Keratinocyte (primary cell): ENCODE results near the gene CDK5RAP3. TPM values are rescaled to one million over a fixed set of nuclear protein-coding genes. Genes with fewer than 3 reads are reported as not detected.
"Not testable (repeated sequence)": the region's sequence is repeated elsewhere in the genome, so short reads cannot be mapped to it uniquely, and the experiment has no call there.

Source experiments
- DNase-seq: peaks from one replicate; pipeline ENCODE4 v3.0.0-alpha.2; 2011; ENCODE audit warnings: low read depth, missing footprints, low spot score
- FAIRE-seq: peaks from 2 replicates; lab custom pipeline; 2011; peaks lifted over from hg19 to GRCh38; lab: Jason Lieb, UNC
- H2AFZ ChIP-seq: 2 replicates; pipeline ENCODE4 v1.6.0; 2012; ENCODE audit warnings: low read length, control low read depth, inconsistent platforms; ENCODE audit not compliant: control insufficient read depth
- H3K27ac ChIP-seq: 2 replicates; pipeline ENCODE4 v1.5.1; 2011; ENCODE audit warnings: low read length; ENCODE audit not compliant: control insufficient read depth, insufficient read depth
- H3K27me3 ChIP-seq: 3 replicates; pipeline ENCODE4 v1.6.0; 2011; ENCODE audit warnings: low read length; ENCODE audit not compliant: control insufficient read depth, insufficient read depth; ENCODE audit errors: extremely low read depth
- H3K36me3 ChIP-seq, 2 experiments: 2 replicates in 1 of 2; 3 replicates in 1 of 2; pipeline ENCODE4 v1.5.1; 2011; ENCODE audit warnings: low read length in 2 of 2, mild to moderate bottlenecking in 1 of 2; ENCODE audit not compliant: control insufficient read depth in 2 of 2, insufficient read depth in 2 of 2; ENCODE audit errors: extremely low read depth in 1 of 2
- H3K4me1 ChIP-seq: 3 replicates; pipeline ENCODE4 v1.5.1; 2011; ENCODE audit warnings: low read length; ENCODE audit not compliant: control insufficient read depth, insufficient read depth; ENCODE audit errors: extremely low read depth
- H3K4me2 ChIP-seq: 3 replicates; pipeline ENCODE4 v1.6.0; 2011; ENCODE audit warnings: low read depth, low read length; ENCODE audit not compliant: control insufficient read depth, insufficient read depth; ENCODE audit errors: extremely low read depth
- H3K4me3 ChIP-seq, 3 experiments: fragments of 200-600 bp in 1 of 3; sonication (generic) in 1 of 3; 2 replicates in 2 of 3; 3 replicates in 1 of 3; pipeline ENCODE4 v1.5.1; 2011 to 2016; ENCODE audit warnings: low read length in 3 of 3, mild to moderate bottlenecking in 3 of 3, control low read depth in 2 of 3, inconsistent platforms in 1 of 3, low read depth in 1 of 3, mixed read lengths in 1 of 3, mixed run types in 1 of 3, moderate library complexity in 1 of 3; ENCODE audit not compliant: control insufficient read depth in 2 of 3, insufficient read depth in 2 of 3; ENCODE audit errors: extremely low read depth in 1 of 3
- H3K79me2 ChIP-seq: 2 replicates; pipeline ENCODE4 v1.6.0; 2012; ENCODE audit warnings: low read length; ENCODE audit not compliant: control insufficient read depth, insufficient read depth
- H3K9ac ChIP-seq: 3 replicates; pipeline ENCODE4 v1.6.0; 2011; ENCODE audit warnings: low read length; ENCODE audit not compliant: control insufficient read depth, insufficient read depth; ENCODE audit errors: extremely low read depth
- H3K9me1 ChIP-seq: 3 replicates; pipeline ENCODE4 v1.6.0; 2011; ENCODE audit warnings: low read length; ENCODE audit not compliant: control insufficient read depth, insufficient read depth; ENCODE audit errors: extremely low read depth
- H3K9me3 ChIP-seq: 2 replicates; pipeline ENCODE4 v1.5.1; 2012; ENCODE audit warnings: low read depth, low read length; ENCODE audit not compliant: control insufficient read depth
- H4K20me1 ChIP-seq: 3 replicates; pipeline ENCODE4 v1.6.0; 2011; ENCODE audit warnings: low read length; ENCODE audit not compliant: control insufficient read depth, insufficient read depth; ENCODE audit errors: extremely low read depth
- EZH2 ChIP-seq: IDR thresholded peaks from one replicate; pipeline ENCODE4 v1.6.1; 2012; ENCODE audit warnings: inconsistent platforms, mild to moderate bottlenecking, low read length, moderate library complexity
- dilution Hi-C: fragments of 300-500 bp; cut with MboI; formaldehyde crosslinking; loops from one replicate; pipeline ENCODE4 v1.7.0; 2020; ENCODE audit warnings: low sequenced_read_pairs; ENCODE audit not compliant: extremely low pct_ligation_motif_present
- polyA plus RNA-seq, 5 experiments: library from polyadenylated mRNA; depleted of rRNA in 3 of 5; stranded (reverse) in 3 of 5; stranded (forward) in 1 of 5; unstranded in 1 of 5; fragments of >200 nt; gene quantifications; 1 replicate in 1 of 5; 2 replicates in 3 of 5; 3 replicates in 1 of 5; pipeline versions ENCODE4 v1.2.1 to v1.2.3, GENCODE V29; 2011 to 2012; ENCODE audit warnings: missing spikeins in 2 of 5, low read depth in 1 of 5, low replicate concordance in 1 of 5
- TF ChIP-seq, protein P1 (sequence below), 3 experiments: IDR thresholded peaks in 1 of 3; conservative IDR thresholded peaks in 1 of 3; optimal IDR thresholded peaks in 1 of 3; 2 replicates in 2 of 3; 3 replicates in 1 of 3; pipeline versions ENCODE3 to v1.5.1; 2011; ENCODE audit warnings: low read length in 3 of 3, mild to moderate bottlenecking in 3 of 3, moderate library complexity in 2 of 3, control low read depth in 1 of 3, inconsistent platforms in 1 of 3; ENCODE audit not compliant: insufficient read depth in 2 of 3; ENCODE audit errors: extremely low read depth in 1 of 3

CDK5RAP3 gene
- polyA plus RNA-seq, 1 donor (not counting 4 experiments of a cell fraction or from before 2014, with no cell fraction given) = 63.9 TPM

DNA sequence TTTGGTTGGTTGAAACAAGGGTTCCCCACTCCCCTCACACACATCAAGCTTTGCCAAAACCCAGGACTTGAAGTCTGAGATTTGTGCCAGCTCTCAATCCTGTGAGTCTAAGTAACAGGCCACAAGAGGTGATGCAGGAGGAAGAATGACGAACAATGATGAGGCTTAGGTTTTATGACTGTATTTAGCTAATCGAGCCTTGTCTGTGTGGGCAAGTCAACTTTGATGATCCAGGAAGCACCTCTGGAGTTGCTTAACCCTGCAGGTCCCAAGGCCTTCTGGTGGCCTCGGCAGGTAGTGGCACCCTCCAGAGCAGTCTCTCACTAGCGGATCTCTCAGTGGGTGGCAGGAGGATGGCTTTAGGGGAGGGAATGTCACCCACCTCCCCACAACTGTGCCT is 28.7 kb downstream of the CDK5RAP3 start:
- Histone ChIP-seq H3K27ac (no peak overlapping the region), H3K9ac (no peak overlapping the region), H4K20me1 (no peaks in the 10 kb centered on the region), H3K4me3 (no peak overlapping the region), H3K4me2 (no peak overlapping the region), H3K4me1 (peaks cover 11% of the 10 kb centered on the region), H3K36me3 (no peaks in the 10 kb centered on the region), H3K9me3 (no peaks in the 10 kb centered on the region), H2AFZ (no peak overlapping the region), H3K9me1 (no peaks in the 10 kb centered on the region), H3K79me2 (no peaks in the 10 kb centered on the region), H3K27me3 (no peaks in the 10 kb centered on the region)
- DNase-seq (no peak), FAIRE-seq (no peak)
- TF ChIP-seq EZH2 = no peak
- TF ChIP-seq, protein P1, sequence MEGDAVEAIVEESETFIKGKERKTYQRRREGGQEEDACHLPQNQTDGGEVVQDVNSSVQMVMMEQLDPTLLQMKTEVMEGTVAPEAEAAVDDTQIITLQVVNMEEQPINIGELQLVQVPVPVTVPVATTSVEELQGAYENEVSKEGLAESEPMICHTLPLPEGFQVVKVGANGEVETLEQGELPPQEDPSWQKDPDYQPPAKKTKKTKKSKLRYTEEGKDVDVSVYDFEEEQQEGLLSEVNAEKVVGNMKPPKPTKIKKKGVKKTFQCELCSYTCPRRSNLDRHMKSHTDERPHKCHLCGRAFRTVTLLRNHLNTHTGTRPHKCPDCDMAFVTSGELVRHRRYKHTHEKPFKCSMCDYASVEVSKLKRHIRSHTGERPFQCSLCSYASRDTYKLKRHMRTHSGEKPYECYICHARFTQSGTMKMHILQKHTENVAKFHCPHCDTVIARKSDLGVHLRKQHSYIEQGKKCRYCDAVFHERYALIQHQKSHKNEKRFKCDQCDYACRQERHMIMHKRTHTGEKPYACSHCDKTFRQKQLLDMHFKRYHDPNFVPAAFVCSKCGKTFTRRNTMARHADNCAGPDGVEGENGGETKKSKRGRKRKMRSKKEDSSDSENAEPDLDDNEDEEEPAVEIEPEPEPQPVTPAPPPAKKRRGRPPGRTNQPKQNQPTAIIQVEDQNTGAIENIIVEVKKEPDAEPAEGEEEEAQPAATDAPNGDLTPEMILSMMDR (optimal IDR thresholded peaks at IDR 0.05 in 1 of 3, IDR thresholded peaks at IDR 0.05 in 1 of 3, conservative IDR thresholded peaks at IDR 0.05 in 1 of 3; ENCODE audit: extremely low read depth in 1 of 3, insufficient read depth in 2 of 3, low read length in 3 of 3) = no peak
- dilution Hi-C loops = no loop called here

DNA sequence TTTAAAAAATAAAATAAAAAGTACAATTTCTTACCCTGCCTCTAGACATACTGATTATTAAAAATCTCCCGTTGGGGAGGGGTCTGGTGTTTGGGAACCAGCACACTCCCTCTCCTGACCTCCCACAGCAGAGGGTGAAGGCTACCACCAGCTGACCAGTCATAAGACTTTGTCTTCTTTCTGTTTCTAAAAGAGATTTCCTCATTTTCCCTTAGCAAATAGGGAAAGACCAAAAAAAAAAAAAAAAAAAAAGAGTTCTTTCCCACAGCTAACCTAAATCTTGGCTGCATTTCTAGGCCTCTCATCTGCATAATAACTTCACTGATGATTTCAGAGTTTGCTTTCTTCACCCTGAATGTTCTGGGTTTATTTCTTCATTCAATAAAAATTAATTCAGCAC is 30.3 kb downstream of the CDK5RAP3 start:
- dilution Hi-C loops = no loop called here
- no peaks in the 10 kb centered on the region for H4K20me1 ChIP-seq
- no peak overlapping the region for H3K4me2 ChIP-seq
- H3K36me3 ChIP-seq = no peaks in the 10 kb centered on the region
- H3K9me1 ChIP-seq = no peaks in the 10 kb centered on the region
- H3K4me3 ChIP-seq = no peak overlapping the region
- peaks cover 19% of the 10 kb centered on the region for H3K4me1 ChIP-seq
- no peak for FAIRE-seq
- H2AFZ ChIP-seq = no peak overlapping the region
- no peaks in the 10 kb centered on the region for H3K79me2 ChIP-seq
- H3K9ac ChIP-seq = no peak overlapping the region
- TF ChIP-seq EZH2 = no peak
- TF ChIP-seq, protein P1 (optimal IDR thresholded peaks at IDR 0.05 in 1 of 3, IDR thresholded peaks at IDR 0.05 in 1 of 3, conservative IDR thresholded peaks at IDR 0.05 in 1 of 3; ENCODE audit: extremely low read depth in 1 of 3, insufficient read depth in 2 of 3, low read length in 3 of 3) = no peak
- H3K27me3 ChIP-seq = no peaks in the 10 kb centered on the region
- no peak for DNase-seq
- no peak overlapping the region for H3K27ac ChIP-seq
- H3K9me3 ChIP-seq = no peaks in the 10 kb centered on the region

DNA sequence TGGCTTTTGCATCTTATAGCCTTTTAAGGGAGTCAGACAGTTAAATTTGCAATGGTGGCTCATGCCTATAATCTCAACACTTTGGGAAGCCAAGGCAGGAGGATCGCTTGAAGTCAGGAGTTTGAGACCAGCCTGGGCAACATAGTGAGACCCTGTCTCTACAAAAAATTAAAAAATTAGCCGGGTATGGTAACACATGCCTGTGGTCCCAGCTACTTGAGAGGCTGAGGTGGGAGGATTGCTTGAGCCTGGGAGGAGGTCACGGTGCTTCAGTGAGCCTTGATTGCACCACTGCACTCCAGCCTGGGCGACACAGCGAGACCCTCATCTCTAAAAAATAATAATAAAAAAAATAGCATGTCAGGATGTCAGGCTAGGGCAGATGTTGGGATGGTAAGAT is 30.7 kb downstream of the CDK5RAP3 start:
- H3K36me3 ChIP-seq, dilution Hi-C loops, H3K4me3 ChIP-seq, H3K9ac ChIP-seq, H3K4me2 ChIP-seq, H4K20me1 ChIP-seq, H3K27me3 ChIP-seq, FAIRE-seq, DNase-seq, H3K9me1 ChIP-seq, H3K79me2 ChIP-seq, H2AFZ ChIP-seq, H3K27ac ChIP-seq, H3K9me3 ChIP-seq: not testable (repeated sequence)
- peaks cover 19% of the 10 kb centered on the region for H3K4me1 ChIP-seq
